ENCODE measurements around the gene F7. TPM values are rescaled to one million over a fixed set of nuclear protein-coding genes. Genes with fewer than 3 reads are reported as not detected.

The F7 gene
- total RNA-seq, 3 donors from 2014 or later (not counting 1 experiment from before 2014, with no cell fraction given), result 0.25 to 0.91 TPM; not detected in 1

DNA sequence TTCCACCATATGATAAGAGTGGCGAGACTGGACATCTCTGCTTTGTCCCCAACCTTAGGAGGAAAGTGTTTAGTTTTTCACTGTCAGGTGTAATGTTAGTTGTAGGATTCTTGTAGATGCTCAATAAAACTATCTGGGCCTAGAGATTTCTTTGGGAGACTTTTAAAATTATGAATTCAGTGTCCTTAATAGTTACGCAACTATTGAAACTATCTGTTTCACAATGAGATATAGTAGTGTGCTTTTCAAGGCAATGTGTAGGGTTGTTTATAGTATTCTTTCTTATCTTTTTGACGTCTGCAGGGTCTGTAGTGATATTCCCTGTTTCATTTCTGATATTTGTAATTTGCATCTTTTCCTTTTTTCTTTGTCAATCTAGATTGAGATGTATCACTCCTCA, 33.2 kb upstream of the F7 start:
- no peak for ATAC-seq
- Mint-ChIP-seq H3K9me3 (no peaks in the 10 kb centered on the region), H3K27ac (no peak overlapping the region), H3K4me3 (no peak overlapping the region), H3K4me1 (no peaks in the 10 kb centered on the region), H3K27me3 (ENCODE audit: low read depth in 2 of 2) (no peaks in the 10 kb centered on the region), H3K36me3 (no peaks in the 10 kb centered on the region)
- H3K9me3 ChIP-seq (ENCODE audit: control insufficient read depth, insufficient read depth, low read length), result no peaks in the 10 kb centered on the region
- WGBS (ENCODE audit: insufficient coverage), result 100% methylated on average over 1 of the region's 3 CpGs
- no peak for DNase-seq
- intact Hi-C loops (cut with micrococcal nuclease), result no loop called here
- H3K27ac ChIP-seq (ENCODE audit: low read length), result no peak overlapping the region
- no peak for TF ChIP-seq CTCF (IDR thresholded peaks at IDR 0.05)
- no peaks in the 10 kb centered on the region for H3K36me3 ChIP-seq (ENCODE audit: control insufficient read depth, insufficient read depth, low read length)
- H3K4me3 ChIP-seq (ENCODE audit: low read length), result no peak overlapping the region
- no peaks in the 10 kb centered on the region for H3K27me3 ChIP-seq (ENCODE audit: control insufficient read depth, insufficient read depth, low read length)
- H3K4me1 ChIP-seq (ENCODE audit: control insufficient read depth, insufficient read depth, low read length), result no peaks in the 10 kb centered on the region

- Mint-ChIP-seq H3K4me3 (no peak overlapping the region), H3K27me3 (ENCODE audit: low read depth in 2 of 2) (no peaks in the 10 kb centered on the region), H3K9me3 (no peaks in the 10 kb centered on the region), H3K27ac (no peak overlapping the region), H3K4me1 (no peaks in the 10 kb centered on the region), H3K36me3 (no peaks in the 10 kb centered on the region)
- no peak for ATAC-seq
- no peak overlapping the region for H3K4me3 ChIP-seq (ENCODE audit: low read length)
- DNase-seq, result no peak
- intact Hi-C loops (cut with micrococcal nuclease), result no loop called here
- H3K9me3 ChIP-seq (ENCODE audit: control insufficient read depth, insufficient read depth, low read length), result no peaks in the 10 kb centered on the region
- WGBS (ENCODE audit: insufficient coverage), result 94% methylated on average over 11 of the region's 11 CpGs
- H3K27me3 ChIP-seq (ENCODE audit: control insufficient read depth, insufficient read depth, low read length), result no peaks in the 10 kb centered on the region
- no peaks in the 10 kb centered on the region for H3K36me3 ChIP-seq (ENCODE audit: control insufficient read depth, insufficient read depth, low read length)
- TF ChIP-seq CTCF (IDR thresholded peaks at IDR 0.05), result no peak
- no peak overlapping the region for H3K27ac ChIP-seq (ENCODE audit: low read length)
- no peaks in the 10 kb centered on the region for H3K4me1 ChIP-seq (ENCODE audit: control insufficient read depth, insufficient read depth, low read length)
These were observed 31.6 kb upstream of the F7 start for GRCh38 chr13:113073942-113074341.

GRCh38 chr13:113074401-113074800, 31.2 kb upstream of the F7 start:
- no peak overlapping the region for H3K27ac ChIP-seq (ENCODE audit: low read length)
- no peaks in the 10 kb centered on the region for H3K27me3 ChIP-seq (ENCODE audit: control insufficient read depth, insufficient read depth, low read length)
- Mint-ChIP-seq H3K4me1 (no peaks in the 10 kb centered on the region), H3K4me3 (no peak overlapping the region), H3K9me3 (no peaks in the 10 kb centered on the region), H3K27ac (no peak overlapping the region), H3K36me3 (no peaks in the 10 kb centered on the region), H3K27me3 (ENCODE audit: low read depth in 2 of 2) (no peaks in the 10 kb centered on the region)
- no peaks in the 10 kb centered on the region for H3K36me3 ChIP-seq (ENCODE audit: control insufficient read depth, insufficient read depth, low read length)
- H3K4me1 ChIP-seq (ENCODE audit: control insufficient read depth, insufficient read depth, low read length), result no peaks in the 10 kb centered on the region
- intact Hi-C loops (cut with micrococcal nuclease), result no loop called here
- WGBS (ENCODE audit: insufficient coverage), result 96% methylated on average over 18 of the region's 18 CpGs
- DNase-seq (no peak), ATAC-seq (no peak)
- H3K9me3 ChIP-seq (ENCODE audit: control insufficient read depth, insufficient read depth, low read length), result no peaks in the 10 kb centered on the region
- H3K4me3 ChIP-seq (ENCODE audit: low read length), result no peak overlapping the region
- no peak for TF ChIP-seq CTCF (IDR thresholded peaks at IDR 0.05)

DNA sequence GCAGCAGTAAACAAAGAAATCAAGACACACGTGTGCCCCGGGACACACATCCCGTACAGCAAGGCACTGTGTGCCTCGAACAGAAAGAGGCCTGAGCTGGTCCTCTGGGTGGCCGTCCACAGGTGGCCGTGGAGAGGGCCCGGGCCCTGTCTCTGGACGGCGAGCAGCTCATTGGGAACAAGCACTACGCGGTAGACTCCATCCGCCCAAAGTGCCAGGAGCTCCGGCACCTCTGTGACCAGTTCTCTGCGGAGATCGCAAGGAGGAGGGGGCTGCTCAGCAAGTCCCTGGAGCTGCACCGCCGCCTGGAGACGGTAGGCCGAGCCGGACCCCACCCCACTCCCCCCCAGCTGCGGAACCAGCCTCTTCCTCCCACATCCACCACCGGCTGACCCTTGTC, 30.7 kb upstream of the F7 start:
- H3K9me3 ChIP-seq (ENCODE audit: control insufficient read depth, insufficient read depth, low read length), result no peaks in the 10 kb centered on the region
- Mint-ChIP-seq H3K27me3 (ENCODE audit: low read depth in 2 of 2) (no peaks in the 10 kb centered on the region), H3K36me3 (no peaks in the 10 kb centered on the region), H3K9me3 (no peaks in the 10 kb centered on the region), H3K4me3 (no peak overlapping the region), H3K4me1 (no peaks in the 10 kb centered on the region), H3K27ac (no peak overlapping the region)
- intact Hi-C loops (cut with micrococcal nuclease), result no loop called here
- TF ChIP-seq CTCF (IDR thresholded peaks at IDR 0.05), result no peak
- H3K27me3 ChIP-seq (ENCODE audit: control insufficient read depth, insufficient read depth, low read length), result no peaks in the 10 kb centered on the region
- 92% methylated on average over 22 of the region's 22 CpGs for WGBS (ENCODE audit: insufficient coverage)
- ATAC-seq, result no peak
- no peak overlapping the region for H3K4me3 ChIP-seq (ENCODE audit: low read length)
- no peaks in the 10 kb centered on the region for H3K36me3 ChIP-seq (ENCODE audit: control insufficient read depth, insufficient read depth, low read length)
- no peaks in the 10 kb centered on the region for H3K4me1 ChIP-seq (ENCODE audit: control insufficient read depth, insufficient read depth, low read length)
- H3K27ac ChIP-seq (ENCODE audit: low read length), result no peak overlapping the region
- no peak for DNase-seq
